NCI-H146 (cell line): ENCODE results near the gene N4BP2.
A peak's percentile ranks its signal among the peaks of the same experiment; 100 is the strongest.
"Not testable (repeated sequence)": the region's sequence is repeated elsewhere in the genome, so short reads cannot be mapped to it uniquely, and the experiment has no call there.

Source experiments
- DNase-seq: peaks from one replicate; lab custom pipeline; 2025; lab: John Stamatoyannopoulos, UW

The N4BP2 gene

GRCh38 chr4:40087799-40088366 is 31.2 kb downstream of the N4BP2 start:
- DNase-seq, result no peak

GRCh38 chr4:40093400-40093799 is 36.8 kb downstream of the N4BP2 start:
- DNase-seq, result not testable (repeated sequence)

- no peak for DNase-seq
These were observed 42.4 kb downstream of the N4BP2 start for GRCh38 chr4:40099010-40099409.

- DNase-seq, result not testable (repeated sequence)
These were observed 50.5 kb downstream of the N4BP2 start for GRCh38 chr4:40107150-40107549.

- no peak for DNase-seq
These were observed 55.6 kb downstream of the N4BP2 start for GRCh38 chr4:40112027-40112792.

- DNase-seq, result no peak
These were observed 57.6 kb downstream of the N4BP2 start for GRCh38 chr4:40114206-40114605.

GRCh38 chr4:40118861-40119260 is 62.2 kb downstream of the N4BP2 start:
- DNase-seq, result no peak

GRCh38 chr4:40119344-40119743 is 62.7 kb downstream of the N4BP2 start:
- no peak for DNase-seq

- DNase-seq, result no peak
These were observed 64.9 kb downstream of the N4BP2 start for GRCh38 chr4:40121515-40121914.

- DNase-seq, result no peak
These were observed 66.3 kb downstream of the N4BP2 start for GRCh38 chr4:40122941-40123340.

DNA sequence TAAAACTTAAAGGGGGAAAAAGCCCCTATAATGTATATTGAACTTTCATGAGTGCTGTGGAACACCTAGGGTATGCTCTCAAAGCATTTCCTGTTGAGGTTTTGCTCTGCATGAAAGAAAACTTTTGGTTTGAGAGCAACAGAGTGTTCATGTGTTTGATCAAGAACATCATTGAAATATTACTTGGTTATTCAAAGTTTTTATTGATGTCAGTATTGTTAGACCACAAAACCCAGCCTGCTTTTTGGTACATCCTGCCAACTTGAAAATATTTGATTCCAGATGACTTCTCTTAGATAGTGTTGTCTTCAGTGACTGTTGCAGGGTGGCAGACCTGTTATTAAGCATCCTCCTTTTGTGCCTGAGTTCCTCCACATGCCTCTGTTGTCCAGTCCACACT is 68.0 kb downstream of the N4BP2 start:
- no peak for DNase-seq

DNA sequence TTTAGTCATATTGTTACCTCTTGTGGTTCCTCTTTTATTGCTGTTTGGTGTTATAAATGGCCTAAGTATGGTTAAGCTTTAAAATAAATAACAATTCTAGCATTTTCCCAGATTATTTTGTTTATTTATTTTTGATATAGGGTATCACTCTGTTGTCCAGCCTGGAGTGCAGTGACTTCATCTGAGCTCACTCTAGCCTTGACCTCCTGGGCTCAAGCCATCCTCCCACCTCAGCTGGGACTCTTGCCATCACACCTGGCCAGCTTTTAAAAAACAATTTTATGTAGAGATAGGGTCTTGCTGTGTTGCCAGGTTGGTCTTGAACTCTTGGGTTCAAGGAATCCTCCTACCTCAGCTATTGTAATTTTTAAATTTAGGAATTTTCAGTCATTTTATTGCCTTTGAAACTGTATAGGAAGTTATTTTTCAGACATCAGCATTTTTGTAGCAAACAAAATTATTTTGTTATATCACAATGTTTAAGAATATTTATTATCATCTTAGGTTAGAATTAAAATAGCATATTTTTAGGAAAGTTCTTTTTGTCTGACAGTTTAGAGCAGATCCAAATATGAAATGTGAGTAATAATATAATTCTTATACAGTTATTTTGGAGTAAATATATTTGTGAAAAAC is 73.9 kb downstream of the N4BP2 start:
- no peak for DNase-seq

DNA sequence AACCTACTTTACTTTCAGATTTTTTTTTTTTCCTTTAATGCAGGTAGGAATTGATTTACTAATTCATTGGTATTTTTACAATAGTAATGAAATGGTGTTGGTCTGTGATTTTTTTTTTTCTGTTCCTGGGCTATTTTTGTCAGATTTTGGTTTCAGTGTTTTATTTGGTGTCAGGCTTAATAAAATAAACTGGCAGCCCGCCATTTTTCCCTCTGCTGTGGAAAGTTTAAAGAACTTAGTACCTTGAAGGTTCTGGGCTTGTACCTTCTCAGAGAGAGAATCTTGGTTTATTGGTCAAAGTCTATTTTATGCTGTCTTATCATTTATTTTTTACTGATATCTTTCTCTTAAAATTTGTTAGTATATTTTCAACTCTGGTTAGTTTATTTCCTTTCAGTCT is 76.2 kb downstream of the N4BP2 start:
- no peak for DNase-seq

DNA sequence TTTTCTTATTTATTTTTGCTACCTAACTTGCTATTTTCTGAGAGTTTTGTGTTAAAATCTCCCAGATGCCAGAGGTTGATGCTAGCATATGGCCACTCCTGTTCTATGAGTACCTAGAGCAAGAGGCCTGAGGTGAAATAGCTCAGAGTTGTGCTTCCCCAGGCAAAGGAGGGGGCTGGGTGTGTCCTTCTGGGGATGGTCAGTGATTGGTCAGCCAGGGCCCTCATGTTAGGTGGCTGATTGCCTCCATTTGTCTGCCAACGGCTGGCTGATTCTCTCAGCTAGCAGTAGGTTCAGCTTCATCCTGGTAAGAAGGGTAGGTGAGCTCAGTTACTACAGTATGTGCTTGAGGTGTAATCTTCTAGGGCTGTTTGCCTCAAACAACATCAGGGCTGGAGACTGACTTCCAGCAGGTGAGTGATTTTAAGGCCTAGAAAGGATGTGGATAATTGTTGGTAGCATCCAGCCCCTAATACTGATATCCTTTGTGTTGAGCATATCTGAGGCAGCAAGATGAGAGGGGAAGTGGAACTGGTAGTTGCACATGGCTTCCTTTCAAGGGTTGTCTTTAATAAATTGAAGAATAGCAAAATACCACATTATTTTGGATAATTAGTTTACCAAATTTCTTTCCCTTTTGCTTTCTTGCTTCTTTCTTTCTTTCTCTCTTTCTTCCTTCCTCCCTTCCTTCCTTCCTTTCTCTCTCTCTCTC is 77.7 kb downstream of the N4BP2 start:
- no peak for DNase-seq

DNA sequence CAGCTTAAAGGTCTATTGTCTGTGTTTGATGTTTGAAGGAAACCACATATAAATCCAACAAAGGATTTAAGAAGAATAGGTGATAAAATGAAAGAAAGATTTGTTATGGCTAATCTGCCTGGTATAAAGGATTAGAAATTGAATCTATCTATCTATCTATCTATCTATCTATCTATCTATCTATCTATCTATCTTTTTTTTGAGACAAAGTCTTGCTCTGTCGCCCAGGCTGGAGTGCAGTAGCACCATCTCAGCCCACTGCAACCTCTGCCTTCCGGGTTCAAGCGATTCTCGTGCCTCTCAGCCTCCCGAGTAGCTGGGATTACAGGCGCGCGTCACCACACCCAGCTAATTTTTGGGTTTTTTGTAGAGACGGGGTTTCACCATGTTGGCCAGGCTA is 79.6 kb downstream of the N4BP2 start:
- DNase-seq, result not testable (repeated sequence)

GRCh38 chr4:40140196-40140595 is 83.5 kb downstream of the N4BP2 start:
- DNase-seq, result no peak

- DNase-seq, result not testable (repeated sequence)
These were observed 83.9 kb downstream of the N4BP2 start for GRCh38 chr4:40140597-40140996.

DNA sequence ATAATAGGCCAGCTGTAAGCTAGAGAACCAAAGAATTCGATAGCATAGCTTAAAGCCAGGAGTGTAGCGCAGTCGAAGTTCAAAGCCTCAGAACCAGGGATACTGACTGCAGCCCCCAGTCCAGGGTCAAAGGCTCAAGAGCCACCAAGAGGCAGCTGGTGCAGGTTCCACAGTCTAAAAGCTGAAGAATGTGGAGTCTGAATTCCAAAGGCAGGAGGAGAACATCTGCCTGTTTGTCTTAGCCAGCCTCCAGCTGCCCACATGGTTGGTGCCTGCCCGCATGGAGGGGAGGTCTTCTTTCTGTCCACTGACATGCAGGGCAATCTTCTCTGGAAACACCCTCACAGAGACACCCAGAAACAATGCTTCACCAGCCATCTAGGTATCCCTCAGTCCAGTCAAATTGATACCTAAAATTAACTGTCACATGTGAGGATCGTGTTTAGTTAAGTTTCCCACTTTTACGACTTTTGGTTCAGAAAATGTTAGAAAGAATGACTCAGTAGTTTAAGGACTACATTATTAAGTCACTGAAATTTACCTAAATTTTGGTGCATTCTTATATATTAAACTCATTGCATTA is 87.4 kb downstream of the N4BP2 start:
- DNase-seq, result no peak

DNA sequence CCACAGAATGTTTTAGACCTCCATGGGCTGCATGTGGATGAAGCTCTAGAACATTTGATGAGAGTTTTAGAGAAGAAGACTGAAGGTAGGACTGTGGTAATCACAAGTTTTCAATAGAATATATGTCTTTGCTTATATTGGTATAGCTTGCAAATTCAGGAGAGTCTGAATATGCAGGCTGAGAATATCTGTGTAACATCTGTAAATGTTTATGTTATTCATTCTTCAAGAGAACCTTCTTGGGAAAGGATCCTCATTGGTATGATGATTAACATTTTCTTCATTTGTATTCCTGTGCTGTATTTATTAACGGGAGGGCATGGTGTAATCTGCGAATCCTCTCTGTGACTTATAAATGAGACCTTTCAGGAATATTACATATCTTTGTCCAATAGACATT is 88.1 kb downstream of the N4BP2 start:
- no peak for DNase-seq

DNA sequence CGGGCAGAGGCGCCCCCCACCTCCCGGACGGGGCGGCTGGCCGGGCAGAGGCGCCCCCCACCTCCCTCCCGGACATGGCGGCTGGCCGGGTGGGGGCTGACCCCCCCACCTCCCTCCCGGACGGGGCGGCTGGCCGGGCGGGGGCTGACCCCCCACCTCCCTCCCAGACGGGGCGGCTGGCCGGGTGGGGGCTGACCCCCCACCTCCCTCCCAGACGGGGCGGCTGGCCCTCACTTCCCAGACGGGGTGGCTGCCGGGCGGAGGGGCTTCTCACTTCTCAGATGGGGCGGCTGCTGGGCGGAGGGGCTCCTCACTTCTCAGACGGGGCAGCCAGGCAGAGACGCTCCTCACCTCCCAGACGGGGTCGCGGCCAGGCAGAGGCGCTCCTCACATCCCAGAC is 90.8 kb downstream of the N4BP2 start:
- DNase-seq, result not testable (repeated sequence)

DNA sequence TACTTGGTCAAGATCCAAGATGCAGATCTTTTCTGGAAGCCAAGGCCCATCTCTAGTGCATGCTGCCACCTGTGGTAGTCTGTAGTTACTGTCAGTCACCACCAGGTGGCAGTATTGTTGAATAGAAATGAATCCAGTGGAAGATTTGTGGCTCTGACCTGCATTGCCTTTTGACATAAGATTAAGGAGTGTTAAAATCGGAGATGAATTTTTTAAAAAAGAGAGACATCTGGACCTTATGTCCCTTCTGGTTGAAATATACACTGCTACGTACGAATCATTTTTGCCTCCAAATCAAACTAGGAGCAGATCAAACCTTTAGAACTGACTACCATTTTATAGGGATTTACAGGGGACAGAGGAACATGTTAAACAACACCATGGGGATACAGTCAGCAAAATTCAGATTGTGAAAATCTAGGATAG is 93.3 kb downstream of the N4BP2 start:
- peak; percentile 60 for DNase-seq

DNA sequence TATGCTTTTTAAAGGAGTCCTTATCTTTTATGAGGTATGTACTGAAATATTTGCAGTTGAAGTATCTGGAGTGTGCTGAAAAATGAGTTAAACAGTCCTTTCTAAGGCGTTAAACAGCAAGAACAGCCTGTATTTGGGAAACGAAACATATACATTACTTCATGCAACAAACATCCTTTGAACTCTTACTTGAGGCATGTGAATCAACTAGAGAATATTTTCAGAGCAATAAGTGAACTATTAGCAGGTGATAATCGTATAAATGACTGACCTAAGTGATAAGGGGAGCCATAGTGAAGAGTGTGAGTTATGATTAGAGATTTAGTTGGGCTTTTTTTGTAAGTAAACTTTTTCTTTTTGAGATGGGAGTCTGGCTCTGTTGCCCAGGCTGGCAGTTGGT is 94.3 kb downstream of the N4BP2 start:
- no peak for DNase-seq
